Measurements from ENCODE around the gene EXOC4. TPM values are rescaled to one million over a fixed set of nuclear protein-coding genes. Genes with fewer than 3 reads are reported as not detected.

EXOC4 gene
- total RNA-seq, 2 donors from 2014 or later: 106 to 115 TPM

DNA sequence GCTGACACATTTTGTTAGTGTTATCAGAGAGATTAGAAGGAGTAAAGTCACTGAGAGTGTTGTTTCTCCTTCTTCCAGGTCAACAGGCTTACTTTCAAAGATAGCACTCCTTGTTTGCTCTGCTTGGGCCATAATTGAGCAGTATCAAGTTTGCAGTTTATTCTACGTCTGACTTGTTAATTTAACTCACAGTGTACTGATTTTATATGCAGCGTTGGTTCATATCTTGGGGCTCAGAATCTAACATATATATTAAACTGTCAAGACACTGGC, 430.2 kb downstream of the EXOC4 start:
- Histone ChIP-seq H3K4me3 (ENCODE audit: low read length) (peak overlapping the region; percentile 48), H3K4me1 (ENCODE audit: control insufficient read depth, insufficient read depth, low read length) (peaks cover 10% of the 10 kb centered on the region), H3K9ac (ENCODE audit: extremely low read depth, low read length, poor library complexity, severe bottlenecking) (no peak overlapping the region), H3K9me3 (ENCODE audit: control insufficient read depth, low read length) (peaks cover 17% of the 10 kb centered on the region), H3K36me3 (ENCODE audit: control insufficient read depth, insufficient read depth, low read length) (peaks cover 8% of the 10 kb centered on the region), H3K27me3 (ENCODE audit: control insufficient read depth, insufficient read depth, low read length, poor library complexity, severe bottlenecking) (no peaks in the 10 kb centered on the region), H3K27ac (ENCODE audit: low read depth, low read length) (no peak overlapping the region)
- WGBS, 2 experiments (ENCODE audit: insufficient coverage in 1 of 2, insufficient read length in 1 of 2): 20 to 42% methylated on average over 1 to 2 of the region's 2 CpGs
- peaks cover 24% of the 10 kb centered on the region for H3K9me3 Mint-ChIP-seq
- peaks cover 44% of the 10 kb centered on the region for H3K4me1 Mint-ChIP-seq
- TF ChIP-seq, protein P1, sequence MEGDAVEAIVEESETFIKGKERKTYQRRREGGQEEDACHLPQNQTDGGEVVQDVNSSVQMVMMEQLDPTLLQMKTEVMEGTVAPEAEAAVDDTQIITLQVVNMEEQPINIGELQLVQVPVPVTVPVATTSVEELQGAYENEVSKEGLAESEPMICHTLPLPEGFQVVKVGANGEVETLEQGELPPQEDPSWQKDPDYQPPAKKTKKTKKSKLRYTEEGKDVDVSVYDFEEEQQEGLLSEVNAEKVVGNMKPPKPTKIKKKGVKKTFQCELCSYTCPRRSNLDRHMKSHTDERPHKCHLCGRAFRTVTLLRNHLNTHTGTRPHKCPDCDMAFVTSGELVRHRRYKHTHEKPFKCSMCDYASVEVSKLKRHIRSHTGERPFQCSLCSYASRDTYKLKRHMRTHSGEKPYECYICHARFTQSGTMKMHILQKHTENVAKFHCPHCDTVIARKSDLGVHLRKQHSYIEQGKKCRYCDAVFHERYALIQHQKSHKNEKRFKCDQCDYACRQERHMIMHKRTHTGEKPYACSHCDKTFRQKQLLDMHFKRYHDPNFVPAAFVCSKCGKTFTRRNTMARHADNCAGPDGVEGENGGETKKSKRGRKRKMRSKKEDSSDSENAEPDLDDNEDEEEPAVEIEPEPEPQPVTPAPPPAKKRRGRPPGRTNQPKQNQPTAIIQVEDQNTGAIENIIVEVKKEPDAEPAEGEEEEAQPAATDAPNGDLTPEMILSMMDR (conservative IDR thresholded peaks at IDR 0.05): no peak
- peak overlapping the region; percentile 5 for H3K4me3 Mint-ChIP-seq
- H3K27me3 Mint-ChIP-seq (ENCODE audit: insufficient read depth): no peaks in the 10 kb centered on the region
- DNase-seq: no peak
- H3K27ac Mint-ChIP-seq: peak overlapping the region; percentile 83
- H3K36me3 Mint-ChIP-seq (ENCODE audit: low read depth): peaks cover 15% of the 10 kb centered on the region

- Mint-ChIP-seq H3K9me3 (peaks cover 24% of the 10 kb centered on the region), H3K4me3 (no peak overlapping the region)
These were observed 435.8 kb downstream of the EXOC4 start for GRCh38 chr7:133688483-133689239.

GRCh38 chr7:133690740-133691139, 437.9 kb downstream of the EXOC4 start:
- no peak overlapping the region for H3K4me3 ChIP-seq (ENCODE audit: low read length)
- TF ChIP-seq, protein P1 (conservative IDR thresholded peaks at IDR 0.05): no peak
- DNase-seq: no peak
- Mint-ChIP-seq H3K4me3 (no peak overlapping the region), H3K9me3 (peaks cover 12% of the 10 kb centered on the region), H3K27me3 (ENCODE audit: insufficient read depth) (no peaks in the 10 kb centered on the region), H3K36me3 (ENCODE audit: low read depth) (peaks cover 12% of the 10 kb centered on the region), H3K4me1 (peaks cover 13% of the 10 kb centered on the region), H3K27ac (no peak overlapping the region)
- H3K4me1 ChIP-seq (ENCODE audit: control insufficient read depth, insufficient read depth, low read length): no peaks in the 10 kb centered on the region
- 95 to 100% methylated on average over 2 to 4 of the region's 4 CpGs for WGBS, 2 experiments (ENCODE audit: insufficient coverage in 1 of 2, insufficient read length in 1 of 2)
- peaks cover 15% of the 10 kb centered on the region for H3K9me3 ChIP-seq (ENCODE audit: control insufficient read depth, low read length)
- H3K27ac ChIP-seq (ENCODE audit: low read depth, low read length): no peak overlapping the region
- H3K36me3 ChIP-seq (ENCODE audit: control insufficient read depth, insufficient read depth, low read length): peaks cover 8% of the 10 kb centered on the region
- no peaks in the 10 kb centered on the region for H3K27me3 ChIP-seq (ENCODE audit: control insufficient read depth, insufficient read depth, low read length, poor library complexity, severe bottlenecking)
- H3K9ac ChIP-seq (ENCODE audit: extremely low read depth, low read length, poor library complexity, severe bottlenecking): no peak overlapping the region

More at GRCh38 chr7:133688483-133689239, 435.8 kb downstream of the EXOC4 start:
- DNase-seq: no peak
- WGBS, 2 experiments (ENCODE audit: insufficient coverage in 1 of 2, insufficient read length in 1 of 2): 82 to 93% methylated on average over 2 to 3 of the region's 3 CpGs
- Mint-ChIP-seq H3K27ac (no peak overlapping the region), H3K36me3 (ENCODE audit: low read depth) (peaks cover 15% of the 10 kb centered on the region), H3K4me1 (peaks cover 22% of the 10 kb centered on the region), H3K27me3 (ENCODE audit: insufficient read depth) (no peaks in the 10 kb centered on the region)
- TF ChIP-seq, protein P1 (conservative IDR thresholded peaks at IDR 0.05): no peak
- Histone ChIP-seq H3K4me3 (ENCODE audit: low read length) (no peak overlapping the region), H3K36me3 (ENCODE audit: control insufficient read depth, insufficient read depth, low read length) (peaks cover 8% of the 10 kb centered on the region), H3K27me3 (ENCODE audit: control insufficient read depth, insufficient read depth, low read length, poor library complexity, severe bottlenecking) (no peaks in the 10 kb centered on the region), H3K27ac (ENCODE audit: low read depth, low read length) (no peak overlapping the region), H3K9me3 (ENCODE audit: control insufficient read depth, low read length) (peaks cover 17% of the 10 kb centered on the region), H3K4me1 (ENCODE audit: control insufficient read depth, insufficient read depth, low read length) (peaks cover 7% of the 10 kb centered on the region), H3K9ac (ENCODE audit: extremely low read depth, low read length, poor library complexity, severe bottlenecking) (no peak overlapping the region)
